NCI-H128 (cell line): ENCODE measurements around the gene C17orf107.
A peak's percentile ranks its signal among the peaks of the same experiment; 100 is the strongest.

Experiments used
- DNase-seq: peaks from one replicate; lab custom pipeline; 2025; ENCODE audit not compliant: unreplicated experiment; lab: John Stamatoyannopoulos, UW

The C17orf107 gene

GRCh38 chr17:4948166-4948930 lies 49.0 kb downstream of the C17orf107 start, which contains the start of gene PFN1:
Gene PFN1, minus strand, starts transcription at chr17:4948530. Its CDS starts 136 bp downstream, at chr17:4948394.
- DNase-seq, result peak; percentile 45

GRCh38 chr17:4948931-4949320 lies 49.6 kb downstream of the C17orf107 start:
- DNase-seq, result no peak

DNA sequence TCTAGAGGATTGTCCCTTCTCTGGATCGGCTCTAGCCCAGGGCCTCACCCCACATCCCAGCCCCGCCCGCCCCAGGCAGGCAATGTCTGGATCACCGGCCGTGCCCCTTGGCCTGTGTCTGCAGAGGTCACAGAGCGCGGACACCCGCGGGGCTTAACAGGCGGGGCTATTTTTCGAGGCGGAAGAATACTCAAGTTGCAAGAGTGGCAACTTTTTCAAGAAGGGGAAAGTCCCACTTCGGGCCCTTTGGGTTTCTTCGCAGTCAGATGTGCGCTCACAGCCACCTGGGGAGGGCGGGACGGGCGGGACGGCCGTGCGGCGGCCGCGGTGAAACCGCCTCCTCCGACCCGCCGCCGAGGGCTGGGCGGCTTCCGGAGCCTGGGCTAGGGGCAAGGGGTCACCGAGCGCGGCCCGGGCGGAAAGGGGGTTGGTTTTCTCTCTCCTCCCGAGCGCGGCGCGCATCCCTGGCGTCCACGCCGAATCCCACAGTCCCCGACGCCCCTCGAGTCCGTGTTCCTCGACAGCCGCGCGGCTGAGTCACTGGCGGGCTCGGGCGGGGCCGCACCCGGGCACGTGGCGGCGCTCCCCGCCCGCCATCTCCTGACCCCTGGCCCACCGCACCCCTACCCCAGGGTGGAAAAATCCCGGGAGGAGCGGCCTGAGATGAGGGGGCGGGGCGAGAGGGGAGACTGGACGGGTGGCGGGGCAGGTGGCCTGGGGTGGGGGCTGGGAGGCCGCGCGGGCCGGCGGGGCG lies 50.2 kb downstream of the C17orf107 start:
- no peak for DNase-seq

- no peak for DNase-seq
Observed at GRCh38 chr17:4950075-4950745, 50.9 kb downstream of the C17orf107 start.

GRCh38 chr17:4950746-4951204 lies 51.4 kb downstream of the C17orf107 start, which contains the start of gene ENO3:
Gene ENO3, plus strand, starts transcription at chr17:4951119. Its CDS starts 711 bp downstream, at chr17:4951830.
- DNase-seq, result no peak

DNA sequence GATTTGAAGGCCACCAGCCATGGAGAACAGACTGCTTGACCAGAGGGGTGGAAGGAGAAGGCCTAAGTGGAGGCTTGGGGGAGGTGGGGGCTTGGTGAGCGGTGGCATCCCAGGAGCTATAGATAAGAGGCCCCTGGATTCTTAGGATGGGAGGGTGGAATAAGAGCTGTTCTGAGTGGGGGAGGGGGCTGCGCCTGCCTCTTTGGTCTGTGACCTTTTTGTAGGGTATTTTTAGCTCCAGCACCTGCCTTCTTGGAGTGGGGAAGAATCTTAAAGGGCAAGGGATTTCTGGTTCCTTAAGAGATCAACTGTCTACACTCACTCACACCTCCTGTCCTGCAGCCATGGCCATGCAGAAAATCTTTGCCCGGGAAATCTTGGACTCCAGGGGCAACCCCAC lies 52.1 kb downstream of the C17orf107 start:
- no peak for DNase-seq
